ENCODE results near the gene PREPL. TPM values are rescaled to one million over a fixed set of nuclear protein-coding genes. Genes with fewer than 3 reads are reported as not detected.

PREPL gene
- total and polyA plus RNA-seq, 10 of the 15 experiments (the other 5 are each of a cell fraction or from before 2014, with no cell fraction given): 9.2 to 43.0 (median 20.4) TPM

- Histone ChIP-seq H3K27me3 (replicated peaks in 1 of 2; ENCODE audit: control insufficient read depth in 2 of 2, insufficient read depth in 2 of 2, low read length in 1 of 2) (peaks cover 0 to 2% of the 10 kb centered on the region in 2 experiments; a peak in 1 of 4 replicates), H4K20me1 (ENCODE audit: control insufficient read depth, insufficient read depth) (no peaks in the 10 kb centered on the region), H3K9ac (ENCODE audit: control insufficient read depth, insufficient read depth, low read length) (no peak overlapping the region), H3K27ac (ENCODE audit: control insufficient read depth, insufficient read depth) (no peak overlapping the region), H3K4me1 (ENCODE audit: control insufficient read depth, insufficient read depth, low read length) (no peaks in the 10 kb centered on the region), H3K4me2 (ENCODE audit: control insufficient read depth, insufficient read depth) (no peak overlapping the region), H3K79me2 (ENCODE audit: control insufficient read depth, insufficient read depth, low read length) (no peaks in the 10 kb centered on the region), H2AFZ (ENCODE audit: control insufficient read depth, low read depth, low read length) (no peak overlapping the region), H3K4me3 (no peak overlapping the region), H3K9me3 (replicated peaks; ENCODE audit: control insufficient read depth, insufficient read depth, low read length) (no peaks in the 10 kb centered on the region), H3K36me3 (ENCODE audit: control insufficient read depth in 2 of 2, insufficient read depth in 2 of 2, low read length in 1 of 2) (no peaks in the 10 kb centered on the region)
- ChIA-PET SMC1A (ENCODE audit: uncharacterized antibody, unreplicated experiment) (no interaction called here), RAD21 (ENCODE audit: unreplicated experiment) (no interaction called here), POLR2A (no interaction called here), CTCF (interaction anchor here (0.6 kb wide), 1 partner anchor 187 kb away, joined by 3 read pairs; no protein-coding TSS in a partner anchor)
- DNase-seq (ENCODE audit: low read depth, low spot score): no peak
- ATAC-seq: no peak
- in situ Hi-C loops (cut with MboI): no loop called here
- intact Hi-C loops (cut with micrococcal nuclease; ENCODE audit: unreplicated experiment): loop anchor here (2.0 kb wide), 1 partner anchor 203 kb away; no protein-coding TSS in a partner anchor
- FAIRE-seq: no peak
- 49% methylated on average over 4 of the region's 4 CpGs for WGBS (ENCODE audit: insufficient coverage, insufficient replicate concordance, low lambda C conversion rate, missing lambda C conversion rate)
- BruUV-seq (replicated peaks): no TSS peak
- TF ChIP-seq CHD2 (IDR thresholded peaks at IDR 0.05; ENCODE audit: borderline replicate concordance, low read depth, low read length) (no peak), ZNF592 (IDR thresholded peaks at IDR 0.05) (no peak), HDGF (IDR thresholded peaks at IDR 0.05) (no peak), NFXL1 (IDR thresholded peaks at IDR 0.05; ENCODE audit: borderline replicate concordance) (no peak), USF2 (IDR thresholded peaks at IDR 0.05; ENCODE audit: borderline replicate concordance, low read depth, low read length) (no peak), SMARCA5 (IDR thresholded peaks at IDR 0.05) (no peak), REST (IDR thresholded peaks at IDR 0.05; ENCODE audit: low read depth, low read length) (no peak), TCF12 (IDR thresholded peaks at IDR 0.05; ENCODE audit: low read depth, low read length) (no peak), CREM (IDR thresholded peaks at IDR 0.05; ENCODE audit: low read depth) (no peak), MEF2B (IDR thresholded peaks at IDR 0.05; ENCODE audit: partially characterized antibody, poor library complexity, severe bottlenecking) (no peak), HDAC2 (IDR thresholded peaks at IDR 0.05) (no peak), SMAD1 (IDR thresholded peaks at IDR 0.05; ENCODE audit: low read depth, partially characterized antibody) (no peak)
- TF ChIP-seq, protein P1, sequence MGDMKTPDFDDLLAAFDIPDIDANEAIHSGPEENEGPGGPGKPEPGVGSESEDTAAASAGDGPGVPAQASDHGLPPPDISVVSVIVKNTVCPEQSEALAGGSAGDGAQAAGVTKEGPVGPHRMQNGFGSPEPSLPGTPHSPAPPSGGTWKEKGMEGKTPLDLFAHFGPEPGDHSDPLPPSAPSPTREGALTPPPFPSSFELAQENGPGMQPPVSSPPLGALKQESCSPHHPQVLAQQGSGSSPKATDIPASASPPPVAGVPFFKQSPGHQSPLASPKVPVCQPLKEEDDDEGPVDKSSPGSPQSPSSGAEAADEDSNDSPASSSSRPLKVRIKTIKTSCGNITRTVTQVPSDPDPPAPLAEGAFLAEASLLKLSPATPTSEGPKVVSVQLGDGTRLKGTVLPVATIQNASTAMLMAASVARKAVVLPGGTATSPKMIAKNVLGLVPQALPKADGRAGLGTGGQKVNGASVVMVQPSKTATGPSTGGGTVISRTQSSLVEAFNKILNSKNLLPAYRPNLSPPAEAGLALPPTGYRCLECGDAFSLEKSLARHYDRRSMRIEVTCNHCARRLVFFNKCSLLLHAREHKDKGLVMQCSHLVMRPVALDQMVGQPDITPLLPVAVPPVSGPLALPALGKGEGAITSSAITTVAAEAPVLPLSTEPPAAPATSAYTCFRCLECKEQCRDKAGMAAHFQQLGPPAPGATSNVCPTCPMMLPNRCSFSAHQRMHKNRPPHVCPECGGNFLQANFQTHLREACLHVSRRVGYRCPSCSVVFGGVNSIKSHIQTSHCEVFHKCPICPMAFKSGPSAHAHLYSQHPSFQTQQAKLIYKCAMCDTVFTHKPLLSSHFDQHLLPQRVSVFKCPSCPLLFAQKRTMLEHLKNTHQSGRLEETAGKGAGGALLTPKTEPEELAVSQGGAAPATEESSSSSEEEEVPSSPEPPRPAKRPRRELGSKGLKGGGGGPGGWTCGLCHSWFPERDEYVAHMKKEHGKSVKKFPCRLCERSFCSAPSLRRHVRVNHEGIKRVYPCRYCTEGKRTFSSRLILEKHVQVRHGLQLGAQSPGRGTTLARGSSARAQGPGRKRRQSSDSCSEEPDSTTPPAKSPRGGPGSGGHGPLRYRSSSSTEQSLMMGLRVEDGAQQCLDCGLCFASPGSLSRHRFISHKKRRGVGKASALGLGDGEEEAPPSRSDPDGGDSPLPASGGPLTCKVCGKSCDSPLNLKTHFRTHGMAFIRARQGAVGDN (IDR thresholded peaks at IDR 0.05): no peak
These were observed 71.0 kb downstream of the PREPL start for GRCh38 chr2:44290261-44290660.
